ENCODE data around the gene CCDC154. TPM values are rescaled to one million over a fixed set of nuclear protein-coding genes. Genes with fewer than 3 reads are reported as not detected.
"Not testable (repeated sequence)": the region's sequence is repeated elsewhere in the genome, so short reads cannot be mapped to it uniquely, and the experiment has no call there.

CCDC154 gene
- total RNA-seq, 4 donors from 2014 or later = 0.44 to 3.0 (median 2.7) TPM; not detected in 1

DNA sequence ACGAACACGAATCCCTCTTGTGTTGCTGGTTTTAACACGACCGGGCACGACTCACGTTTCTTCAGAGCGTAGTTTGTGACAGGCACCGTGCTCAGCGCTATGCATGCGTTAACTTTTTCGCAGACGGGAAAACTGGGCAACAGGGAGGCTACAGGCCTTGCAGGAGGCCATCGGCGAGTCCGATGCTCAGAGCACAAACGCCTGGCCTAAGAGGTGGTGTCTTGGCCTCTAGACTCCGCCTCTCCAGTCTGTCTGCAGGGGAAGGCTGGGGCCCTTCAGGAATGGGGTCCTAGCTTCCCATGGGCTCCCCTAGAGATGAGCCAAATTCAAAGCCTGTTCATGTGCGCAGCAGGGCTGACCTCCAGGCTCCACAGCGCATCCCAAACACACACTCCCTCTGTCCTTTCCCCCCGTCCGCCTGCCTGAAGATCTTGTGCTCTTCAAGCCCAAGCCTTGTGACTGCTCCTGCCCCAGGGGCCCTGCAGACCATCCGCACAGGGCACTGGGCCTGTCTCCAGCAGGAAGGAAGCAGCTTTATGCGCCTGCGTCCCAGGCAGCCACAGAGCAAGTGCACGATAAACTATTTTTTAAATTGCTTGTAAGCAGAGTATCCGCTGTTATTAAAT, 27.3 kb upstream of the CCDC154 start:
- no peak for DNase-seq (ENCODE audit: low spot score in 2 of 2)
- peak overlapping the region in 1 of 4 donors; percentile 55 for H3K27ac ChIP-seq
- WGBS, 2 donors = 86 to 87% methylated on average over 23 to 26 of the region's 26 CpGs
- no peaks in the 10 kb centered on the region for H3K9me3 ChIP-seq
- TF ChIP-seq EP300 (IDR thresholded peaks at IDR 0.05) (no peak), POLR2A (IDR thresholded peaks at IDR 0.05) (no peak)
- TF ChIP-seq, protein P1, sequence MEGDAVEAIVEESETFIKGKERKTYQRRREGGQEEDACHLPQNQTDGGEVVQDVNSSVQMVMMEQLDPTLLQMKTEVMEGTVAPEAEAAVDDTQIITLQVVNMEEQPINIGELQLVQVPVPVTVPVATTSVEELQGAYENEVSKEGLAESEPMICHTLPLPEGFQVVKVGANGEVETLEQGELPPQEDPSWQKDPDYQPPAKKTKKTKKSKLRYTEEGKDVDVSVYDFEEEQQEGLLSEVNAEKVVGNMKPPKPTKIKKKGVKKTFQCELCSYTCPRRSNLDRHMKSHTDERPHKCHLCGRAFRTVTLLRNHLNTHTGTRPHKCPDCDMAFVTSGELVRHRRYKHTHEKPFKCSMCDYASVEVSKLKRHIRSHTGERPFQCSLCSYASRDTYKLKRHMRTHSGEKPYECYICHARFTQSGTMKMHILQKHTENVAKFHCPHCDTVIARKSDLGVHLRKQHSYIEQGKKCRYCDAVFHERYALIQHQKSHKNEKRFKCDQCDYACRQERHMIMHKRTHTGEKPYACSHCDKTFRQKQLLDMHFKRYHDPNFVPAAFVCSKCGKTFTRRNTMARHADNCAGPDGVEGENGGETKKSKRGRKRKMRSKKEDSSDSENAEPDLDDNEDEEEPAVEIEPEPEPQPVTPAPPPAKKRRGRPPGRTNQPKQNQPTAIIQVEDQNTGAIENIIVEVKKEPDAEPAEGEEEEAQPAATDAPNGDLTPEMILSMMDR (IDR thresholded peaks at IDR 0.05) = no peak
- no peaks in the 10 kb centered on the region for H3K27me3 ChIP-seq
- peaks cover 0 to 6% (median 0%) of the 10 kb centered on the region in 3 donors for H3K36me3 ChIP-seq
- no peak overlapping the region for H3K4me3 ChIP-seq
- peaks cover 0 to 54% (median 13%) of the 10 kb centered on the region in 4 donors for H3K4me1 ChIP-seq

DNA sequence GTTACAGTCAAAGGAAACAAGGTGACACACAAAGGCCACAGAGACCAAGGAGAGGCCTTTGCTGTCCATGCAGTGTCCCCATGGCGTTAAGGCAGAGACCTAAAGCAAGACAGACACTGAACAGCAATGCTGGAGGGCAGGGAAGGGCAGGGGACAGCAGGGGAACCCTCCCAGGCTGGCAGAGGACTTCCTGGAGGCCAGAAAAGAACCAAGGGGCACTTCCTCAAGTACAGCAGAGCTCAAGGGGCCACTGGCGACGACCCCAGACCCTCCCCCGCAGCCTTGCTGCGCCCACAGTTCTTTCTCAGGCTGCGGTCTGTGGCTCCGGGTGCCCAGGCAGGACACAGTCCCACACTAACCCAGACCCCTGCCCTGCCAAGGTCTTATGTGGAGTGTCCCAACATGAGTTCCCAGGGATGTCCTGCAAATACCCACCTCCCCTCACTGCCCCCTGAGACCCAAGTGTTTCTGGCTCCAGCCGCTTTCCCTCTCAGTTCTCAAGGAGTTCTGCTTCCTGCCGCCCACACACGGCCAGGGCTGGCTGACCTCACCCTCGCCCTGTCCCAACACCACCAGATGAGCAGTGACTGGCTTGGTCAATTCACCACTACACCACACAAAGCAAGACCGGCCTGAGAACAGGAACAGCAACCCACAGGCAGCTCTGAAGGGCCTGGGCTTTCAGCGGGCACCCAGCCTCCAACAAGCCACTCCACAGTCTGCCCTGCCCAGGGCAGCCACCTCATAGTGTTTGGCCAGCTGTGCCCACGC, 26.3 kb upstream of the CCDC154 start:
- H3K4me1 ChIP-seq = peaks cover 0 to 51% (median 10%) of the 10 kb centered on the region in 4 donors
- TF ChIP-seq, protein P1 (IDR thresholded peaks at IDR 0.05) = no peak
- TF ChIP-seq EP300 (IDR thresholded peaks at IDR 0.05) = no peak
- TF ChIP-seq POLR2A (IDR thresholded peaks at IDR 0.05) = no peak
- H3K9me3 ChIP-seq = no peaks in the 10 kb centered on the region
- H3K27ac ChIP-seq = peak overlapping the region in 1 of 4 donors; percentile 55
- H3K36me3 ChIP-seq = peaks cover 0 to 10% (median 0%) of the 10 kb centered on the region in 3 donors
- no peak for DNase-seq (ENCODE audit: low spot score in 2 of 2)
- 51 to 56% methylated on average over 13 to 14 of the region's 14 CpGs for WGBS, 2 donors
- H3K27me3 ChIP-seq = no peaks in the 10 kb centered on the region
- H3K4me3 ChIP-seq = no peak overlapping the region

DNA sequence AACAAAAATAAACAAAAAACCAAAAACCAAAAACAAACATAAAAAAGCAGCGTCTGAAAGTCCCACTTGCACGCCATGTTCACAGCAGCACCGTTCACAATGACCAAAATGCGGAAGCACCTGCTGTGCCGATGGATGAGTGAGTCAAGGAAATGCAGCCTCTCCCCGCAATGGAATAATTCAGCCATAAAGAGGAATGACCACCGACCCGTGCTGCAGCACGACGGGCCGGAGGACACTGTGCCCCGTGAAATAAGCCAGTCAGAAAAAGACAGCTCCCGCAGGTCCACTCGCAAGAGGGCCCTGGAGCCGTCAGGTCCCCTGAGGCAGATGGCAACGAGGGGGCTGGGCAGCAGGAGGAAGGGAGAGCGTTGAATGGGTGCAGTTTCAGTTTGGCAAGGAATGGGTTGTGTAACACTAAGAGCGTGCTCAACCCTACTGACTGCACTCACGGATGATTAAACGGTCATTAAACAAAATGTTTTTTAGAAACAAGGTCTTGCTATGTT, 25.4 kb upstream of the CCDC154 start:
- WGBS, 2 donors = 72 to 73% methylated on average over 20 of the region's 20 CpGs
- H3K4me1 ChIP-seq = peaks cover 0 to 47% (median 8%) of the 10 kb centered on the region in 4 donors

DNA sequence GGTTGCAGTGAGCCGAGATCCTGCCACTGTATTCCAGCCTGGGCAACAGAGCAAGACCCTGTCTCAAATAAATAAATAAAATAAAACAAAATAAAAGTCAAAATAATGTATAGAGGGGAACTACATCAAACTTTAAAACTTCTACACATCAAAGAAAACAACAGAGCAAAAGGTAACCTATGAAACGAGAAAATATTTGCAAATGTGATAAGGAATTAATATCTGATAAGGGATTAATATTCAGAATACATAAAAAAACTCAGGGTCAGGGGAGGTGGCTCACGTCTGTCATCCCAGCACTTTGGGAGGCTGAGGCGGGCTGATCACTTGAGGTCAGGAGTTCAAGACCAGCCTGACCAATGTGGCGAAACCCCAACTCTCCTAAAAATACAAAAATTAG, 24.8 kb upstream of the CCDC154 start:
- not testable (repeated sequence) for H3K27ac ChIP-seq; H3K27me3 ChIP-seq; DNase-seq (ENCODE audit: low spot score in 2 of 2); H3K9me3 ChIP-seq; H3K4me3 ChIP-seq
- 65 to 69% methylated on average over 5 of the region's 5 CpGs for WGBS, 2 donors
- Histone ChIP-seq H3K4me1 (peaks cover 0 to 43% (median 8%) of the 10 kb centered on the region in 4 donors), H3K36me3 (peaks cover 0 to 24% (median 0%) of the 10 kb centered on the region in 3 donors)

More for the DNA sequence above, 25.4 kb upstream of the CCDC154 start:
- Histone ChIP-seq H3K27ac (no peak overlapping the region), H3K36me3 (peaks cover 0 to 18% (median 0%) of the 10 kb centered on the region in 3 donors), H3K4me3 (no peak overlapping the region), H3K9me3 (no peaks in the 10 kb centered on the region), H3K27me3 (no peaks in the 10 kb centered on the region)
- DNase-seq (ENCODE audit: low spot score in 2 of 2) = no peak
- TF ChIP-seq, protein P1 (IDR thresholded peaks at IDR 0.05) = no peak
- no peak for TF ChIP-seq EP300 (IDR thresholded peaks at IDR 0.05)
- no peak for TF ChIP-seq POLR2A (IDR thresholded peaks at IDR 0.05)

DNA sequence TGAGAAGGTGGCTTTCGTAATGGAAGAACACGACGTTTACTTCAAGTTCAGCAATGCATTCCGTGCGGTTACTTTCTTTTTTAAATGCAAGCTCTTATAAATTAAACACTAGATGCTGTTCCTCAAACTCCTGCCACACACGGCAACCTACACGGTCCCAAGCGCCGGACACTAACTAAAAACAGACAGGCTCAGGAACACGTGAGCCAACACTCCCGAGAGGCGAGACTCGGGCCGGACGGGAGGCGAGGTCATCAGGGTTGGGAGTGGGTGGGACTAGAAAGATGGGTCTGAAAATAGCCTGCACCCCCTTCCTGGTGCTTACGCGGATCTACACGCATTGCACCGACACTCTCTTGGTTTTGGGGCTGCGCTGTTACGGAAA, 24.1 kb upstream of the CCDC154 start:
- peaks cover 0 to 36% (median under 1%) of the 10 kb centered on the region in 4 donors for H3K4me1 ChIP-seq
- 76 to 78% methylated on average over 22 of the region's 22 CpGs for WGBS, 2 donors
- TF ChIP-seq, protein P1 (IDR thresholded peaks at IDR 0.05) = no peak
- TF ChIP-seq POLR2A (IDR thresholded peaks at IDR 0.05) (no peak), EP300 (IDR thresholded peaks at IDR 0.05) (no peak)
- H3K4me3 ChIP-seq = no peak overlapping the region
- H3K9me3 ChIP-seq = no peaks in the 10 kb centered on the region
- no peak overlapping the region for H3K27ac ChIP-seq
- no peak for DNase-seq (ENCODE audit: low spot score in 2 of 2)
- H3K36me3 ChIP-seq = peaks cover 0 to 31% (median 0%) of the 10 kb centered on the region in 3 donors
- no peaks in the 10 kb centered on the region for H3K27me3 ChIP-seq
